ENCODE data around the gene CDC42BPB. TPM values are rescaled to one million over a fixed set of nuclear protein-coding genes. Genes with fewer than 3 reads are reported as not detected.

The CDC42BPB gene
- total RNA-seq, 1 experiment from 2014 or later, result 84.4 TPM

DNA sequence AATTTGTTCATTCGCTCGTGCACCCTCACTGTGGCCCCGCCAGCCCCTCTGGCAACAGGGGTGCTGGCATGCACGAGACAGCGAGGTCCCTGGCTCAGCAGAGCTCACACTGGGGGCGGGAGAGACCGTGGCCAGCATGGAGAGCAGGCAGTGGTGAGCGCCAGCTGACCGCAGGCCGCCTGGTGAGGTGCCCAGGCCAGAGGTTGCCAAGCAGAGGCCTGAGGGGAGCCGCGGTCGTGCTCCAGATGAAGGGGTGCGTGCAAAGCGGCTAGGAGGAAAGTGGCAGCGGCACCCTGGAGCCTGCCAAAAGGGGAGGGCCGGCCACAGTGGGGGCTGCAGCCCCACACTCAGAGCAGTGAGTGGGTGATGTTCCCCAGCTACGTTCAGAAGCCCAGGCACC lies 56.1 kb downstream of the CDC42BPB start:
- no peak for DNase-seq (ENCODE audit: low read depth, low spot score)
- POLR2A ChIA-PET, result no interaction called here
- Histone ChIP-seq H3K4me1 (ENCODE audit: control insufficient read depth, insufficient read depth, low read length) (no peaks in the 10 kb centered on the region), H3K4me3 (ENCODE audit: low read depth in 2 of 2, low read length in 2 of 2) (no peak overlapping the region), H3K27ac (ENCODE audit: low read length) (no peak overlapping the region), H3K9me3 (ENCODE audit: control insufficient read depth, insufficient read depth, low read depth, low read length) (no peaks in the 10 kb centered on the region), H3K27me3 (ENCODE audit: control insufficient read depth, insufficient read depth, low read length) (no peaks in the 10 kb centered on the region), H3K36me3 (ENCODE audit: control insufficient read depth, insufficient read depth, low read length) (no peaks in the 10 kb centered on the region; the same call in 1 of the 2 replicates)
- no peak for ATAC-seq
- in situ Hi-C loops (cut with HindIII; ENCODE audit: low pct_unique_long_range_greater_than_20kb, low sequenced_read_pairs) (no loop called here), intact Hi-C loops (cut with micrococcal nuclease; ENCODE audit: unreplicated experiment) (no loop called here)
- CTCF ChIA-PET, result interaction anchor here (0.5 kb wide), 1 partner anchor 440 kb away, joined by 3 read pairs; no protein-coding TSS in a partner anchor
- no peak for TF ChIP-seq REST (IDR thresholded peaks at IDR 0.05; ENCODE audit: insufficient read depth in 1 of 2, low read depth in 2 of 2, low read length in 1 of 2)
- TF ChIP-seq CTCF (IDR thresholded peaks at IDR 0.05), result no peak
- TF ChIP-seq POLR2AphosphoS5 (IDR thresholded peaks at IDR 0.05; ENCODE audit: low read depth, low read length), result no peak
- TF ChIP-seq SIN3A (IDR thresholded peaks at IDR 0.05; ENCODE audit: borderline replicate concordance, insufficient read depth, low read depth, low read length), result no peak
- TF ChIP-seq TCF7L2 (IDR thresholded peaks at IDR 0.05; ENCODE audit: low read depth, low read length), result no peak
- no TSS peak for BruUV-seq (replicated peaks)

DNA sequence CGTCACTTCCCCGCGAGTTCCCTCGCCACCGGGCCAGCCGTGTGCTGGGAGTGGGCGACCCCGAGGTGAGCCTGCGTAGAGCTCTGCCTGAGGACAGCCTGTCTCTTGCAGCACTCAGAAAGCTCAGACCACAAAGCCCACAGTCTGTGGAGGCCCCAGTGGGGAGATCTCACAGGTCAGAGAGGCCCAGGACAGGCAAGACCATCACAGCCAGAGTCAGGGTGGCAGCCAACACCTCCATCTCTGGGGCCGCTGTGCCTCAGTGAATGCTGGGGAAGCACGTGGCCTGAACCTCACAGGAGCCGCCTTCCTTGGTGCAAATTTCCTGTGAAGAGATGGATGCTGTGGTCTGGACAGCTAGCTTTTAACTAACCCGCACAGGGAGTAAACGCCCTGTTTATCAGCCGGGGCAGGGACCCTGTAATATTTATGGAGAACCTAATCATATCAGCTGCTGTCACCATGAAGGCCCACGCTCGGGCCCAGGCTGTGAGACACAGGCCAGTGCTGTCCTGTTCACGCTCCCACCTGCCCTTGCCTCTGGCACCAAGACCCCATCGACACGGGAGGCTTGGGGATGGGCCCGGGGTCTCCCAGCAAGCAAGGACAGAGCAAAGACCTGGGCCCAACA lies 56.9 kb downstream of the CDC42BPB start:
- TF ChIP-seq TCF7L2 (IDR thresholded peaks at IDR 0.05; ENCODE audit: low read depth, low read length) (no peak), SIN3A (IDR thresholded peaks at IDR 0.05; ENCODE audit: borderline replicate concordance, insufficient read depth, low read depth, low read length) (no peak), REST (IDR thresholded peaks at IDR 0.05; ENCODE audit: insufficient read depth in 1 of 2, low read depth in 2 of 2, low read length in 1 of 2) (no peak), CTCF (IDR thresholded peaks at IDR 0.05) (no peak)
- ATAC-seq, result no peak
- Histone ChIP-seq H3K27me3 (ENCODE audit: control insufficient read depth, insufficient read depth, low read length) (no peaks in the 10 kb centered on the region), H3K4me1 (ENCODE audit: control insufficient read depth, insufficient read depth, low read length) (no peaks in the 10 kb centered on the region), H3K27ac (ENCODE audit: low read length) (no peak overlapping the region), H3K9me3 (ENCODE audit: control insufficient read depth, insufficient read depth, low read depth, low read length) (no peaks in the 10 kb centered on the region), H3K36me3 (ENCODE audit: control insufficient read depth, insufficient read depth, low read length) (no peaks in the 10 kb centered on the region; the same call in 1 of the 2 replicates), H3K4me3 (ENCODE audit: low read depth in 2 of 2, low read length in 2 of 2) (no peak overlapping the region)
- in situ Hi-C loops (cut with HindIII; ENCODE audit: low pct_unique_long_range_greater_than_20kb, low sequenced_read_pairs), result no loop called here
- POLR2A ChIA-PET, result no interaction called here
- intact Hi-C loops (cut with micrococcal nuclease; ENCODE audit: unreplicated experiment), result no loop called here
- DNase-seq (ENCODE audit: low read depth, low spot score), result no peak
- CTCF ChIA-PET, result no interaction called here
- no TSS peak for BruUV-seq (replicated peaks)

Measured in Panc1 (cell line).